NCI-H187 treated with DMSO at 0.1 percent for 48 hours (cell line): ENCODE measurements around the gene PRR23E.

Source experiments
- DNase-seq: peaks from one replicate; lab custom pipeline; 2025; lab: John Stamatoyannopoulos, UW

The PRR23E gene

GRCh38 chr3:127209840-127210653, 17.1 kb downstream of the PRR23E start:
- no peak for DNase-seq

- no peak for DNase-seq
Observed at GRCh38 chr3:127210654-127210943, 17.7 kb downstream of the PRR23E start.

- no peak for DNase-seq
Observed at GRCh38 chr3:127211118-127212060, 18.5 kb downstream of the PRR23E start.

- no peak for DNase-seq
Observed at GRCh38 chr3:127212231-127212630, 19.3 kb downstream of the PRR23E start.

- no peak for DNase-seq
Observed at GRCh38 chr3:127212711-127213110, 19.8 kb downstream of the PRR23E start.

GRCh38 chr3:127213381-127213918, 20.5 kb downstream of the PRR23E start:
- no peak for DNase-seq

- DNase-seq = no peak
Observed at GRCh38 chr3:127214975-127215374, 22.0 kb downstream of the PRR23E start.

- DNase-seq = no peak
Observed at GRCh38 chr3:127215714-127216414, 22.9 kb downstream of the PRR23E start.

- no peak for DNase-seq
Observed at GRCh38 chr3:127216415-127217261, 23.7 kb downstream of the PRR23E start.

GRCh38 chr3:127217596-127218453, 24.9 kb downstream of the PRR23E start:
- no peak for DNase-seq

GRCh38 chr3:127218454-127218922, 25.6 kb downstream of the PRR23E start:
- DNase-seq = no peak

- DNase-seq = no peak
Observed at GRCh38 chr3:127220497-127220896, 27.6 kb downstream of the PRR23E start.

GRCh38 chr3:127221037-127221436, 28.1 kb downstream of the PRR23E start:
- DNase-seq = no peak

- no peak for DNase-seq
Observed at GRCh38 chr3:127221446-127222035, 28.6 kb downstream of the PRR23E start.

GRCh38 chr3:127222163-127222562, 29.2 kb downstream of the PRR23E start:
- no peak for DNase-seq

GRCh38 chr3:127222664-127223063, 29.7 kb downstream of the PRR23E start:
- DNase-seq = no peak

GRCh38 chr3:127224118-127224517, 31.2 kb downstream of the PRR23E start:
- no peak for DNase-seq

GRCh38 chr3:127226457-127226856, 33.5 kb downstream of the PRR23E start:
- no peak for DNase-seq

GRCh38 chr3:127226946-127227842, 34.3 kb downstream of the PRR23E start:
- no peak for DNase-seq
